Measurements from ENCODE around the gene DPF1. TPM values are rescaled to one million over a fixed set of nuclear protein-coding genes. Genes with fewer than 3 reads are reported as not detected.
"Not testable (repeated sequence)": the region's sequence is repeated elsewhere in the genome, so short reads cannot be mapped to it uniquely, and the experiment has no call there.

Gene DPF1
- total RNA-seq, 6 experiments from 2014 or later = 3.3 to 6.6 (median 5.7) TPM

DNA sequence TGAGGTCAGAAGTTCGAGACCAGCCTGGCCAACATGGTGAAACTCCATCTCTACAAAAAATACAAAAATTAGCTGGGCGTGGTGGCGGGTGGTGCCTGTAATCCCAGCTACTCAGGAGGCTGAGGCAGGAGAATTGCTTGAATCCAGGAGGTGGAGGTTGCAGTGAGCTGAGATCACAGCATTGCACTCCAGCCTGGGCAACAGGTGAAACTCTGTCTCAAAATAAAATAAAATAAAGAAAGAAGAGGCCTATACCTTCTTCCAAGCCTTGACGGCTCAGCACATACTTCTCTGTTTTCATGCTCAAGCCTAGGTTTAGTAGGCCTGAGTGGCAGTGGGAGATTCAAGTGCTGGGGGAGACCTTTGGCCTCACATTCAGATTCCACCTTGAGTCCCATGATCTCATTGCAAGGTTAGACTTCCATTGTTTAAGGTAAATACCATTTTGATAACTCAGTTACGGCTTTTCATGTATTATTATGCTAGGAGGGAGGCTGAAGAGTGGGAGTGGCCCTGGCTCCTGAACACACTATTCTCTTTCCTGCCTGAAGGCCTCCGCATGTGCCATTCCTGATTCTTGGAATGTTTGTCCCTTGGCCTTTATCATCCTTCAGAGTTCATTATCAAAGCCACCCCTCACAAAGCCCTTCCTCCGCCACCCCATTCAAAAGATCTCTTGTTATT, 38.7 kb upstream of the DPF1 start:
- Mint-ChIP-seq H3K27me3 (ENCODE audit: insufficient read depth) (peaks cover 5% of the 10 kb centered on the region; the same call in 1 of the 2 replicates), H3K36me3 (ENCODE audit: low read depth) (no peaks in the 10 kb centered on the region), H3K27ac (no peak overlapping the region), H3K9me3 (no peaks in the 10 kb centered on the region), H3K4me3 (no peak overlapping the region), H3K4me1 (ENCODE audit: low read depth) (peaks cover 31% of the 10 kb centered on the region)
- TF ChIP-seq, protein P1, sequence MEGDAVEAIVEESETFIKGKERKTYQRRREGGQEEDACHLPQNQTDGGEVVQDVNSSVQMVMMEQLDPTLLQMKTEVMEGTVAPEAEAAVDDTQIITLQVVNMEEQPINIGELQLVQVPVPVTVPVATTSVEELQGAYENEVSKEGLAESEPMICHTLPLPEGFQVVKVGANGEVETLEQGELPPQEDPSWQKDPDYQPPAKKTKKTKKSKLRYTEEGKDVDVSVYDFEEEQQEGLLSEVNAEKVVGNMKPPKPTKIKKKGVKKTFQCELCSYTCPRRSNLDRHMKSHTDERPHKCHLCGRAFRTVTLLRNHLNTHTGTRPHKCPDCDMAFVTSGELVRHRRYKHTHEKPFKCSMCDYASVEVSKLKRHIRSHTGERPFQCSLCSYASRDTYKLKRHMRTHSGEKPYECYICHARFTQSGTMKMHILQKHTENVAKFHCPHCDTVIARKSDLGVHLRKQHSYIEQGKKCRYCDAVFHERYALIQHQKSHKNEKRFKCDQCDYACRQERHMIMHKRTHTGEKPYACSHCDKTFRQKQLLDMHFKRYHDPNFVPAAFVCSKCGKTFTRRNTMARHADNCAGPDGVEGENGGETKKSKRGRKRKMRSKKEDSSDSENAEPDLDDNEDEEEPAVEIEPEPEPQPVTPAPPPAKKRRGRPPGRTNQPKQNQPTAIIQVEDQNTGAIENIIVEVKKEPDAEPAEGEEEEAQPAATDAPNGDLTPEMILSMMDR (IDR thresholded peaks at IDR 0.05) = no peak
- no peak for DNase-seq

DNA sequence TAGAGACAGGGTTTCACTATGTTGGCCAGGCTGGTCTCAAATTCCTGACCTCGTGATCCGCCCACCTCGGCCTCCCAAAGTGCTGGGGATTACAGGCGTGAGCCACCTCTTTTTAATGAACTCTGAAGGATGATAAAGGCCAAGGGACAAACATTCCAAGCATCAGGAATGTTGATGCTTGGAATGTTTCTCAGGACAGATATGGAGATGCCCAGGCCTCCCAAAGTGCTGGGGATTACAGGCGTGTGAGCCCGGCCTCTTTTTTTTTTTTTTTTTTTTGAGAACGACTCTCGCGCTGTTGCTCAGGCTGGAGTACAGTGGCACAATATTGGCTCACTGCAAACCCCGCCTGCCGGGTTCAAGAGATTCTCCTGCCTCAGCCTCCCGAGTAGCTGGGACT, 37.9 kb upstream of the DPF1 start:
- not testable (repeated sequence) for DNase-seq; H3K9me3 Mint-ChIP-seq; H3K36me3 Mint-ChIP-seq (ENCODE audit: low read depth); H3K27me3 Mint-ChIP-seq (ENCODE audit: insufficient read depth); H3K4me3 Mint-ChIP-seq; H3K27ac Mint-ChIP-seq
- peaks cover 24% of the 10 kb centered on the region for H3K4me1 Mint-ChIP-seq (ENCODE audit: low read depth)

DNA sequence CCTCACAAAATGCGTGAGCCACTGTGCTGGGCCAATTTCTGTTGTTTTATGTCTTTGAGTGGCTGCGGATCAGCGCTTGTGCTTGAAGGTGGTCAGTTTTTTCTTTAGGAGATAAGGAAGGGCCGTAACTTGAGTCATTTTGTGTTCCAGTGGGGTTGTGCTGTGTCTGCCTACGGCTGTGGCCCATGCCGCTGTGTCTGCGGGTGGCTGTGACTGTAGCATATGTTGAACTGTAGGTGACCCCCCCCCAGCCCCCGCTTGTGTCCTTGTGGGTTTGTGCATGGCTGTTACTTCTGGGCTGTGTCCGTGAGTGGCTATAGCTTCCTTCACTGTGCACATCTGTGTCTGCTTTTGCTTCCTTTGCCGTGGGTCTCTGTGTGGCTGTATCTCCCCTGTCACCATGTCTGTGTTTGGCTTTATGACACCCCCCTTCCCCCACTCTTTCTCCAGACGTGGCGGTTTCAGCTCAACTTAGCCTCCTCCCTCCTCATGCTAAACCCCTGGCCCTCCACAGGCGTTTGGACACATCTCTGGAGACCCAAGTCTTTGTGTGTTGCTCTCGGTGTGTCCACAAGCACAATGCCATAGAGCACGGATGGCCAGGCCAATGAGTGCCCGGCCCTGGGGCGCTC, 31.5 kb upstream of the DPF1 start:
- Mint-ChIP-seq H3K27ac (no peak overlapping the region), H3K27me3 (ENCODE audit: insufficient read depth) (peaks cover 23% of the 10 kb centered on the region), H3K36me3 (ENCODE audit: low read depth) (no peaks in the 10 kb centered on the region), H3K4me3 (no peak overlapping the region), H3K4me1 (ENCODE audit: low read depth) (peaks cover 19% of the 10 kb centered on the region), H3K9me3 (no peaks in the 10 kb centered on the region)
- DNase-seq = no peak
- TF ChIP-seq, protein P1 (IDR thresholded peaks at IDR 0.05) = no peak

DNA sequence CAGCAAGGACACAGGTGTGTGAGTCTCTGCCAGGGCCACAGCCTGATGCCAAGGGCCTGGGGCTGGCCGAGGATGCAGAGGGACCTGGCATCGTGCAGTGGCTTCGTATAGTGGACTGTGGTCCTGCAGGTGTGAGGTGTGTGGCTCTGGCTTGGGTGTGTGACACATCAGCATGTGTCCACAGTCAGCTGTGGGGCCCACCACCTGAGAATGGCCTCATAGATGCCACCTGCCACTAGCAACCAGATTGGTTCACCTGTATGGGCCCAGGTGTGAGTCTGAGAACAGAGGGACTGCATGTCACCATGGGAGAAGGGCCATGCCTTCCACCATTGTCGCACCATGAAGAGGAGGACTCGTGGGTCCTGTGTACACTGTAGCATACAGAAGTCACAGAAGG, 29.8 kb upstream of the DPF1 start:
- H3K36me3 Mint-ChIP-seq (ENCODE audit: low read depth) = no peaks in the 10 kb centered on the region
- no peak for DNase-seq
- TF ChIP-seq, protein P1 (IDR thresholded peaks at IDR 0.05) = no peak
- H3K27me3 Mint-ChIP-seq (ENCODE audit: insufficient read depth) = peaks cover 23% of the 10 kb centered on the region
- peaks cover 19% of the 10 kb centered on the region for H3K4me1 Mint-ChIP-seq (ENCODE audit: low read depth)
- H3K4me3 Mint-ChIP-seq = no peak overlapping the region
- H3K9me3 Mint-ChIP-seq = no peaks in the 10 kb centered on the region
- no peak overlapping the region for H3K27ac Mint-ChIP-seq

DNA sequence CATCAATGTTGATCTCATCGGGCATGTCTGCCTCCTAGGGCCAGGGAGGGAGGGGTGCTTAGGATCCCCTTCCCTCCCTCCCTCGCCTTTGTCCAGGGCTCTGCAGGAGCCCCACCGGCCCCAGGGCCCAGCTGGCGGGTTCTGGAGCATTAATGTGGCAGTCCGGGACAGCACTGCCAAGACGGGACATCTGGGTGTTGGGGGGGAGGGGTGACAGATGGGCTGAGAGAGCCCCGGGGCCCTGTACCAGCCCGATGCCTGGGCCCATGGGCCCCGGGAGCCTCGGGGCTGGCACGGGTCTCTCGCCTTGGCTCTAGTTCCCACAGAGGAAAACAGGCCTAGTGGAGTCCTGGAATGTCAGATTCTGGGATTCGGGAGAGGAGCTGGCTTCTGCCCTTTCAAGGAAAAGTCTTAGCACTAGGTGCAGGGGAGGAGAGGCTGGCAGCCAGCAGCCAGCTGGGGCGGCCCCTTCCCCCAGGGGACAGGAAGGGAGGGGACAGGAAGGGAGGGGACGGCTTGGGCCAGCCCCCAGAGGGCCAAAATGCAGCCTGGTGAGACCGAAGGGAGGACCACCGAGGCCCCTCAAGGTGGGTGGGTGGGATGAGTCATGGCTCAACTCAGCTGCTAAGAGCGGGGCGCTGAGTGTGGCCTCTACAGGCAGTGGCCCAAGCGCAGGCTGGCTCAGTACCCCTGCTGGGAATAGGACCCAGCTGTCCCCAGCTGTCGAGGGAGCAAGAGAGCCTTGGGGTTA, 29.1 kb upstream of the DPF1 start:
- TF ChIP-seq, protein P1 (IDR thresholded peaks at IDR 0.05) = no peak
- H3K36me3 Mint-ChIP-seq (ENCODE audit: low read depth) = no peaks in the 10 kb centered on the region
- H3K27me3 Mint-ChIP-seq (ENCODE audit: insufficient read depth) = peaks cover 23% of the 10 kb centered on the region
- peaks cover 19% of the 10 kb centered on the region for H3K4me1 Mint-ChIP-seq (ENCODE audit: low read depth)
- DNase-seq = no peak
- H3K4me3 Mint-ChIP-seq = no peak overlapping the region
- no peak overlapping the region for H3K27ac Mint-ChIP-seq
- H3K9me3 Mint-ChIP-seq = no peaks in the 10 kb centered on the region

DNA sequence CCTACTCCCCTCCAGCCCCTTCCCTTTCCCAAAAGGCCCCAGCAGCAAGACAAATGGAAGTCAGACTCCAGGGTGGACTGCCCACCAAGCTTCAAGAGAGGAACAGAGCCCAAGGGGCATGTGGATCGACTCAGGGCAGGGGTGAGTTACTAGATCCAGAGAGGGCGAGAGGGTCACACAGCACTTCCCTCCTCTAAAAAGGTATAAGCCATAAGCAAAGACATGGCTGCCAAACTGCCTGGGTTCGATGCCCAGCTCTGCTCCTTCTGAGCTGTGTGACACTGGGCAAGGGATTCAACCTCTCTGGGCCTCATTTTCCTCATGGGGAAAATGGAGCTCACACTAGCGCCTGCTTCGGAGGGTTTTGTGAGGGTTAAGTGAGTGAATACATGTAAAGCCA, 28.4 kb upstream of the DPF1 start:
- H3K4me1 Mint-ChIP-seq (ENCODE audit: low read depth) = peaks cover 19% of the 10 kb centered on the region

More for the DNA sequence above, 28.4 kb upstream of the DPF1 start:
- DNase-seq = no peak
- H3K9me3 Mint-ChIP-seq = no peaks in the 10 kb centered on the region
- TF ChIP-seq, protein P1 (IDR thresholded peaks at IDR 0.05) = no peak
- no peak overlapping the region for H3K4me3 Mint-ChIP-seq
- peaks cover 23% of the 10 kb centered on the region for H3K27me3 Mint-ChIP-seq (ENCODE audit: insufficient read depth)
- no peaks in the 10 kb centered on the region for H3K36me3 Mint-ChIP-seq (ENCODE audit: low read depth)
- no peak overlapping the region for H3K27ac Mint-ChIP-seq
